Measurements from ENCODE around the gene RTN4RL1.
"Not testable (repeated sequence)": the region's sequence is repeated elsewhere in the genome, so short reads cannot be mapped to it uniquely, and the experiment has no call there.

RTN4RL1 gene

DNA sequence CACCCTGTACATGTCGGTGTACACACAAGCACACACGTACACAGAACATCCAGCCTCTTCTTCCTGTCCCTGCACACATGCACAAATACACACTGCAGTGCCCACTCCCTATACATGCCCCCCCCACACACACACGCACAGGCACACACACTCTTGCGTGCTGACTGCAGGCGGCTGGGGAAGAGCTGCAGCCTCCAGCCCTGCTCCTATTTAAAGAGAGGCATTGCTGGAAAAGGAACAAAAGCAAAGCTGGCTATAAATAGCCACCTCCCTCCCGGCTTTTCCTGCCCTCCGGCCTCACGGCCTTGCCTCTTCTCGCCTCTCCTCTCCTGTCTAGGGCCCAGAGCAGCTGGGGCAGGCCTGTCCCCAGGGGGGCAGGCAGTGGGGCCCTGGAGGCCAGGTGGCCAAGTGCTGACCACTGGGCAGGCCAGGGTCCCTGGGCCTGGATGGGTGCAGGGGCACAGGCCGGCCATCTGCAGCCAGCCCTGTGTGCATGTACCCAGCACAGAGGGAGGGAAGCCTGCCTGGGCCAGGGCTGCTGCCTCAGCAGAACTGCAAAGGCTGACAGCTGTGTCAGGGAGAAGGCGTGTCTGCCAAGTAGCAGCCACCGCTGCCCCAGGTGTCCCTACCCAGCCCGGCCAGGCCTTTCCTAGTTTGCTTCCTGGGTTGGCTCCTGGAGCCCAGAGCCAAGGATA, 25.4 kb downstream of the RTN4RL1 start:
- no peak for DNase-seq

DNA sequence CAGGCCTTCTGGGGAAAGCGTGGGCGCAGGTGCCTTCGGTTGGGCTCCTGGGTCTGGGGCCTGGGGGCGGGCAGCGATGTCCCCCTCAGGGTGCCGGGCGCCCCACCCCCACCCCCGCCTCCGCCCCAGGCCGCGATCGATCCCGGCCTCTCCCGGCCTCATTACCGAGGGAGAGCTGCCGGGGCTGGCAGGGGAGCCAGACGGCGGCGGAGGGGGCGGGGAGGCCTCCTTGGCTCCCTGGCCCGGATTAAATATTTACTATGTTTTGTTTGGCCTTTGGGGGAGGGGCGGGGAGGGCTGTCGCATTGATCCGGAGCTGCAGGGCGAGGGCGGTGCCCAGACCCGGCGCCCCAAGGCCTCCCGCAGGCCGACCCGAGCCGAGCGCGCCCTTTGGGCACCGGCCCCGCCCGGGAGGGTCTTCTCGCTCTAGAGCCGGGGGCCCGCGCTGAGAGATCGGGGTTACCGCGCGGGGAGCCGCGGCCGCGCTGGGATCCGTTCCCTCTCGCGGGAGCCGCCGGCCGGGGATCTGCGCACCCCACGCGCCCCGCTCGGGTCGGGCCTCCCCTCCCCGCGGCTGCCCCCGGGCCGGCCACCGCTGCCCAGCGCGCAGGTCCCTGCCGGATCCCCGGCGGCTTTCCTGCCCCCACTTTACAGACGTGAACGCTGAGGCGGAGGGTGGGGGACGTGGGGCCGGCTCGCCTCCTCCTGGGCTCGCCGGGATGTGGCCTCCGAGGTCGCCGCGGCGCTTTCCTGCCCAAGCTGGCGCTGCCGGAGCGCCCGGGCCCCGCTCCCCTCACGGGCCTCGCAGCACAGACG, 27.0 kb downstream of the RTN4RL1 start:
- no peak for DNase-seq

DNA sequence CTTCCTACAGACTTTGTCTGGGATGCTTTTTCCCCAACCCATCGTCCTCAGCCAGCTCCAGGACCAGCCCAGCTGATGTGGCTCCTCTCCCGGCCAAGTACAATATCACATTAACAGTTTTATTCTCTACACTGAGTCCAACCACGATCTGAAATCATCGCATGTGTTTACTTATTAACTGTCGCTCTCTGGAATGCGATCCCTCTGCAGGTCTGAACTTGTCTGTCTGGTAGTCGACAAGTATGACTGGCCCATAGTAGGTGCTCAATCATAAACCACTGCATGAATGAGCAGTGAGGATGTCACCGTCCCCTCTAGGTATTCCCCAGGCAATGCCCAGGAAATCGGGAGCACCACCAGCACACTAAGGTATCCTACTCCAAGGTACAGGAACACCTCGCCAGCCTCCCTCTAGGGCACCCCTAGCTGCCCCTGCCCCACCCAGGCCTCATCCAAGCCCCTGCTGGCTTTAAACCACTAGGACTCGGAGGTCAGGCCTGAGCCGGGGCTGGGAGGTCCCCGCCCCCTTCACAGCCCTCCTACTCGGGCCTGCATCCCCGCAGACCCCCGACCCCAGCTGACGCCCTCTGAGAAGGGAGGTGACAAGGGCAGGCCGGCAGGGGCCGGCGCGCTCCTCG, 27.7 kb downstream of the RTN4RL1 start:
- DNase-seq: no peak

DNA sequence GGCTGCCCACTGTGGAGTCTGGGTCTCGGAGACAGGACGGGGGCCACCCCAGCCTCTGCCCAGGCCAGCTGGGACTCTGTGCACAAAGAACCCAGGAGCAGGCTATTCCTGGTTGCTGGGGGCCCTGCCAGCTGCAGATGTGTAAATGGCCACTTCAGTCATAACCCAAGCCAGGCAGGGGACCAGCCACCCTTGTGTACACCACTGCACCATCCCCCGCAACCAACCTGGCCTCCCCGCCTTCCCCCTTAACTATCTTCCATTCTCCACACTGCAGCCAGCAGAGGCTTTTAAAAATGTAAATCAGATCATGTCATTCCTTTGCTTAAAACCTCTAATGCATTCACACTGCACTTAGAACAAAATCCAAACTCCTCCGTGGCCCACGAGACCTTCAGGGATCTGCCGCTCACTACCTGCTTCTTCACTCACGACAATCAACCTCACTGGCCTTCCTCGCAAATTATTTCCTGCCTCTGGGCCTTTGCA, 28.3 kb downstream of the RTN4RL1 start:
- no peak for DNase-seq

DNA sequence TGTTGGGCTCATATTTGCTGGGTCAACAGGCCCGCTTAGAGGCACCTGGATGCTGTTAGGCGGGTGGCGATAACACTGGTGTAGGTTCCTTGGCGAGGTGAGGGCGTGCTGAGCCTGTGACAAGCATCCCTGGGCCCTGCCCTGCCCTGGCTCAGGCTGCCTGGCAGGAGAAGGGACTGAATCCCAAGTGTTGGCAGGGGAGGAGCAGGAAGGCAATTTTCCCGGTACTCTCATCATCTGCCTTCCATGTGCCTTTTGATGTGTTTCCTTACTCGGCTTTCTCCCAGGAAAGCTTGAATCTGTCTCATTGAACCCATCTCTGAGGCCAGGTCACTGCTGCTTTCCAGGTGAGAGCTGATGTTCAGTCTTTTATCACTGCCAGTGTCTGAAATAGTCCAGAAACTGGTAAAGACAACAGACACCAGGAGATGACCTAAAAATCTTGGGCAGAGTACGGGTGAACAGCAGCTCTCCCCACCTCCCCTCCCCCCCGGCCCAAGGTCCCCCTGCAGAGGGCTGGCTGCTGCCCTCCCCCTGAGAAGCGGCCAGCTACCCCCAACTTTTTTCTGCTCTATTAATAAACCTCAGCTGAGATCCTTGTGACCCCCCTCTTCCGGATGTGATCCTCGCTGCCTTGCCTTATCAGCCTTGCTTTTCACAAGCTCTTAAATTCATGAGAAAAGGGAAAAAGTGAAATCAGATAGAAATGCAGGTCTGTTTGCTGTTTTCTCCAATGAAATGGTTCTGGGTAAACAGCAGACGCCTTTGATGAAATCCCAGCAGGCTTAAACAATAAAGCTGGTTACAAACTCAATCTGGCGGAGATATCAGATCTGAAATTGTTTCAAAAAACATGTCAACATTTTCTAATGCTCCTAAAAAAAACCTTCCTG, 29.0 kb downstream of the RTN4RL1 start:
- no peak for DNase-seq

DNA sequence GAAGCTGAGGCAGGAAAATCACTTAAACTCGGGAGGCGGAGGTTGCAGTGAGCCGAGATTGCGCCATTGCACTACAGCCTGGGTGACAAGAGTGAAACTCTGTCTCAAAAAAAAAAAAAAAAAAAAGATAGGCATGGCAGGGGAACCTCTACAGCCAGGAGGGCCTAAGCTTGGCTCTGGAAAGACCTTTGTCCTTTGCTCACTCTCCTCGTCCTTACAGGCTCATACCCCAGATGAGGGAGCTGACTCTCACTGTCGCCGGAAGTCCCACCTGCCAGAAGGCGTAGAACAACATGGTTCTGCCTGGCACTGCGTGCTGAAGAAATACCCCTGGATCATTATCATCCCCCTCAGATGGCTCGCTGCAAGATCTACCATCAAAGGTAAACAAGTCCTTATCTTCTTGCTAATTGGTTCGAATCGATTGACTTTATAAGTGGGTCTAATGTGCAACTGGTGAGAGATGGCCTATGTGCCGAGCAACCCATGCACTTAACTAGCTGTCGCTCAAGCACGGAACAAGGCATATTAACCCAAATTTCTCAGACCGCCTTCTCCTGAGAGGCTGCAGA, 29.7 kb downstream of the RTN4RL1 start:
- DNase-seq: no peak

DNA sequence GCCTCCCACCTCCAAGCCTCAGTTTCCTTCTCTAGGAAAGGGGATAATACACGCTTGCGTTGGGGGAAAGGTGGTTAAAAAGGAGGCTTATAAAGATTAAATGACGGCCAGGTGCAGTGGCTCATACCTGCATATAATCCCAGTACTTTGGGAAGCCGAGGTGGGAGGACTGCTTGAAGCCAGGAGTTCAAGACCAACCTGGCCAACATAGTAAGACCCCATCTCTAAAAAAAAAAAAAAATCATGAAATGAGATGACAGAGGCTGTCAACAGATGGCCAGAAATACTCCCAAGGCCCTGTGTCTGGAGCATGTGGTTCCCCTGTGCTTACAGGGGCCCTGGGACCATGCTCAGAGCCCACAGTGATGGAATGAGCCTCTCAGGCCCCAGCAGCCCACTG, 30.4 kb downstream of the RTN4RL1 start:
- DNase-seq: no peak

DNA sequence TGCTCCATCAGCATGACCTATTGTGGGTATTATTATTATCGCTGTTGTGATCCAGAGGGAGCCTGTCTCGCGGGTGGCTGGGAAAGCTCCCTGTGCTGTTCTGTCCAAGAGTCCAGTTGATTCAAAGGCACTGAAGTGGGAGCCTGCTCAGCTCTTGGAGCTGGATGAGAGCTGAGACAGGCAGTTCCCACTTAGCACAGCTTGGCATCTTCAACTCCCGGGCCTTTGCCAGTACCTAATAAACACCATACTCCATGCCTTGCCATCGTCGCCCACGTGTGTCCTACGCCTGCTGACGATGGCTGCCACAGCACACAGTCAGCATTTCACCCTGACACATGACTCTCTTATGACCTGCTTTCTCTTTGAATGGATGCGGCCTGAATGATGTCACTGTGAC, 32.6 kb downstream of the RTN4RL1 start:
- DNase-seq: no peak

DNA sequence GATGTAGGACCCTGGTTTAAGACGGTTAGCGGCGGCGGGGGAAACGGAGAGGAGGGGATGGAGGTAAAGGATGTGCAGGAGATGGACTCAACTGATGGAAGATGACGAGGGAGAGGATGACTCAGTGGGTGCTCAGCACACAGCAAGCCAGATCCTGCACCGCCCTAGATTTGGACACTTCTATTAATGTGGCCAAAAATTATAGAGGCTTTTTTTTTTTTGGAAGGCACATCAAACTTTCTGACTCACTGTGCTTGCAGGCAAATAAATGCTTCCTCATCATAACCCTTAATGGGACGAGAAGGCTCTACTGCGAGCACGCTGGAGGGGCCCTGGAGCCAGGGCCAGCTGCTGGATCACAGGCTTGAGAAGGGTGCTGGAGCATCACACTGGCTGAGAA, 36.0 kb downstream of the RTN4RL1 start:
- no peak for DNase-seq

DNA sequence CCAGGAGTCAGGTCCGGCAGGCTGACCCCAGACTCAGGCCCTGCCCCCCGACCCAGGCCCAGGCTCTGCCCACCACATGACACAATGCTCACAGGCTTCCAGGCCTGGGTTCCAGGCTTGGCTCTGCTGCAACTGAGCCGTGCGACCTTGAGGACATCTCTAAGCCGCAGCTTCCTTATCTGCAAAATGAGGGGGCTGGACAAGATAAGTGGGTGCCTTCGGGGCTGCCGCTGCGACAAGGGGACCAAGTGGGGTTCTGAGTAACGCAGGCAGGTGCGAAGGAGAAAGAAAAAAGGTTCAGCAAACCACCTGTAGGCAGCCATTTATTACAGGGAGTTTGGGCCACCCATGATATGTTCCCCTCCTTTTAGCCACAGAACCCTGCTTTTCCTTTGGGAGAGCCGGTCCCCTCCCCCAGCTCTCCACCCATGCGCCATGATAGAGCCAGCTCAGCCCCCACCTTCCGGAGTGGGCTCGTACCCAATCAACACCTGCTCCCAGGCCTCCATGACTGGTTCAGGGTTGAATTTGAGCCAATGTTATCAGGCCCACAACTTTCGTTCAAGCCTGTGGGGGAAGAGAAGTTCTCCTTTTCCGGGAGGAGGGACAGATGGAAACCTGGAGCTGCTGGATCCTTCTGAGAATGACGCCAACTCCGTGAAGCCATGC, 38.2 kb downstream of the RTN4RL1 start:
- DNase-seq: no peak

DNA sequence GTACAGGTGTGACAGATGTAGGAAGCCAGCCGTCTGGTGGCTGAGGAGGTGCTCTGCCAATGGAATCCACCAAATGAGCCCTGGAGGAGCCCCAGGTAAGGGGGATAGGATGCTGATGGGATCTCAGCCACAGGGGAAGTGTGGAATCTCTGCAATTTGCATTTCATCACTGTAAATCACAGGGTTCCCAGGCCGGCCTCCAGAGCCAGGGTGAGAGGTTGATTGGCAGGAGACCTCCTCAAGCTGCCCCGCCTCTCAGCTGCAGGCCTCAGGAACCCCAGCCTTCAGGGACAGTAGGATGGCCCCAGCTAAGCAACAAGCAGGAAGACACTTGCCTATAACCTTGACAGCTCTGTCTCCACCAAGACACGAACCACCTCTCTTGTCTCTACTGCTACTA, 39.4 kb downstream of the RTN4RL1 start:
- DNase-seq: no peak

DNA sequence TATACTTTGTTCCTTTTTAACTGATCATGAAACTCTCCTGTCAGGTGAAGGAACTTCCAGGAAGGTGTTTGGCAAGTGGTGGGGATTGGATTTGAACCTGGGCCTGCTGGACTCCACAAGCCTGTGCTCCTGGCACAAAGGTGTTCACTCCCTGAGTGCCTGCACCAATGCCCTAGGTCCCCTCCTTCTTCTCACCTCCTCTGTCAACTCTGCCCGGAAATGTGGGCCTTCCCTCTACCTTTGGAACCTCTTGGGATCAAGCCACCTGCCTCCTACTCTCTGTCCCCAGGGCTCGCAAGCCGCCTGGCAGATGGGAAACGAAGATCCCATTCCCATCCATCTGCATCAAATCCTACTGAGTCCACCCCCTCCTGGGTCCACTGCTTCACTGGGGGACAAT, 40.0 kb downstream of the RTN4RL1 start:
- no peak for DNase-seq

DNA sequence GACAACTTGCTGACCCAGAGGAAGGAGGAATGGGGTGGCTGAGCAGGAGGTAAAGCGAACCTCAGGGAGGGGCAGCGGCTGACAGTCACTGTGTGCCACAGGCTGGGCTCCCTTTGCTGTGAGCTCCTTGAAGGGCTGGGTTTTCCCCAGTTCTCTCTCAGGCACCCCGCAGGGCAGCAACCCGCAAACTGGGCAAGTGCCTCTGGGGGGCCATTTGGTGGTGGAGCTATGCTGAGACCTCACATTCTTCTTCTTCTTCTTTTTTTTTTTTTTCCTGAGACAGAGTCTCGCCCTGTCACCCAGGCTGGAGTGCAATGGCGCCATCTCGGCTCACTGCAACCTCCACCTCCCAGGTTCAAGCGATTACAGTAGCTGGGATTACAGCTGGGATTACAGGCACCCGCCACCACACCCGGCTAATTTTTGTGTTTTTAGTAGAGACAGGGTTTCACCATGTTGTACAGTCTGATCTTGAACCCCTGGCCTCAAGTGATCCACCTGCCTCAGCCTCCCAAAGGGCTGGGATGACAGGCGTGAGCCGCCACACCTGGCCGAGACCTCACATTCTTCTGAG, 42.3 kb downstream of the RTN4RL1 start:
- DNase-seq: not testable (repeated sequence)

DNA sequence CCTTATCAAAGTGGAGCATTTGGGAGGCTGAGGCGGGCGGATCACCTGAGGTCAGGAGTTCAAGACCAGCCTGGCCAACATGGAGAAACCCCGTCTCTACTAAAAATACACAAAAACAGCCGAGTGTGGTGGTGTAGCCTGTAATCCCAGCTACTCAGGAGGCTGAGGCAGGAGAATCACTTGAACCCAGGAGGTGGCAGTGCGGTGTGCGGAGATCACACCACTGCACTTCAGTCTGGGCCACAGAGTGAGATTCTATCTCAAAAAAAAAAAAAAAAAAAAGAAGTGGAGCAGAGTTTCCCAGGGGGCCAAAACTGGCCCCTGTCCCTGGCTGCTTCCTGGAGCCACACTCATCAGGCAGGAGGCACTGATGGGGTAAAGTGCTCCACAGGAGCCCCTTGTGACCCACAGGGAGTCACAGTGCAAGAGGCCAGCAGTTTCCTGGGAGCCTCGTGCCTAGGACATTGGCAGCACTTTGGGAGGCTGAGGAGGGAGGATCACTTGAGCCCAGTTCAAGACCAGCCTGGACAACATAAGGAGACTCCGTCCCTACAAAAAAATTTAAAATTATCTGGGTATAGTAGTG, 44.4 kb downstream of the RTN4RL1 start:
- DNase-seq: no peak

DNA sequence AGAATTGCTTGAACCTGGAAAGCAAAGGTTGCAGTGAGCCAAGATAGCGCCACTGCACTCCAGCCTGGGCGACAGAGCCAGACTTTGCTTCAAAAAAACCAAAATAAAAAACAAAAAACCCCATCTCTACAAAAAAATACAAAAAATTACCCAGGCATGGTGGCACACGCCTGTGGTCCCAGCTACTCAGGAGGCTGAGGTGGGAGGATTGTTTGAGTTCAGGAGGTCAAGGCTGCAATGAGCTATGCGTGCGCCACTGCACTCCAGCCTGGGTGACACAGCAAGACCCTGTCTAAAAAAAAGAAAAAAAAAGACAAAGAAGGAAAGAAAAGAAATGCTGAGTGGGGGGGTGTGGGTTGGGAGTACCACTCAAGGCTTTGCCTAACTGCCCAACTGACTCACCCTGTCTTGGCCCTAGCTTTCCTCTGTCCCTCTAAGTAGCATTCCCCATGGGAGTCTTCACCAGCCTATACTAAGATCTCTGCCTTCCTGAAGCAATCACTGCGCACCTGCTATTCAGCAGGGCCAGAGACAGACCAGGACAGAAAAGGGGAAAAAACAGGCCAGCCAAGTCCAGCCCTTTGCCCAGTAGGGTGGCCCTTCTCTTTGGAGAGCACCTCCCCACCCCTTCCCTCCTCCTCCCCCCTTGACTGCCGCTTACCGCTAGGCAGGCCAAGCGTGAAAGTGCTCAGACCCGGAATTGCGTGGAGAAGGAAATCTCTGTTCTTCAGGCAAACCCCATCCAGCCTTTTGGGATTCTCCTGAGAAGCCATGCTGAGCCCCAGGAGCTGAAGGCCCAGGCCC, 45.8 kb downstream of the RTN4RL1 start:
- no peak for DNase-seq

DNA sequence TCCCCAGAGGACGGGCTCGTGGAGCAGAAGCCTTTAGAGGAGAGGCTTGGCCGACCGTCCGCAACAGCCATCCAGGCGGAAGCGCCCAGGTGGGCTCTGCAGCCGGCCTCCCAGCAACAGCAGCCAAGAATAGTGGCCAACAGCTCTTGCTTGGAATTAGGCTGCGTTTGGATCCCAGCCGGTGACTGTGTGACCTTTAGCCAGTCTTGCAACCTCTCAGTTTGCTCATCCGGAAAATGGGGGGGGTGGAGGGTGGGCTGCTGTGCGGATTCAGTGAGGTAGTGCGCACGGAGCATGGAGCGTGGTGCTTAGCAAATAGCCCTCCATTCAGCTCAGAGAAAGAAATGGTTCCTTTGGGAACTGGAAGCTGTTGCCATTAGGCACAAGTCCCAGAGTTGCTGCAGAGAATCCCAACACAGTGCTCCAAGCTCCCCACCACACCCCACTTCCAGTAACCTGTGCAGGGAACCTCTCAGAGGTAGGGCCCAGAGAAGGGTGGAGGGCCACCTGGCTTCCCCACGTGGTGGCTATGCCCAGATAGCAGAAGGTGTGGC, 46.7 kb downstream of the RTN4RL1 start:
- no peak for DNase-seq

DNA sequence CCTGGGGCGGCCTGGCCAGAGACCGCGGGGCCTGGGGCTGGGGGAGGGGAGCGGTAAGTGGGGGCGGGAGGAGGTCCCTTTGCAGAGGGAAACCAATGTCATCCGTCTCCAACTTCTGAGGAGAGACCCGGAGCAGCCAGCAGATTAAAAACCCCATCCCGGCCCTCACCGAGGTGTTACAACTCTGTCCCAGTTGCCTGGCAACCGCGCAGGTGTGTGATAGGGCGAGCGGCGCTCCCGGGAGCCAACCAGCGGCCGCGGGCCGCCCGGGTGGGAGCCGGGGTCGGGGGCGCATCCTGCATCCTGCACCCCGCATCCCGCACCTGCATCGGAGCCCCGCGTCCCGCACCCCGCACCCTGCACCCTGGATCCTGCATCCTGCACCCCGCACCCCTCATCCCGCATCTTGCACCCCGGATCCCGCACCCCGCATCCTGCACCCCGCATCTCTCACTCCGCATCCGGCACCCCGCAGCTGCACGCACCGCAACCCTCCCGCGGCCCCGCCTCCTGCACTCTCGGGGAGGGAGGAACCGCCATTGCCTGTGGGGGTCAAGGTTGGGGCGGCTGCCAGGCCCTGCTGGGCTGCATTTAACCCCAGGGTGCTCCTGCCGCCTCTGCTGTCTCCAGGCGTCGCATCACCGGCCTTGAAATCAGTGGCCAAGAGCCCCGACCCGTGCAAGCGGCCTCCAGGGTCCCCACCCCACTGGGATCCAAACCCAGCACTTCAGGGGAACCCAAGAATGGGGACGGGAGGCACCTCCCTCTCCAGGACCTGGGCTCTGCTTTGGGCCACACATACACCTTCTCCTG, 47.3 kb downstream of the RTN4RL1 start:
- no peak for DNase-seq

DNA sequence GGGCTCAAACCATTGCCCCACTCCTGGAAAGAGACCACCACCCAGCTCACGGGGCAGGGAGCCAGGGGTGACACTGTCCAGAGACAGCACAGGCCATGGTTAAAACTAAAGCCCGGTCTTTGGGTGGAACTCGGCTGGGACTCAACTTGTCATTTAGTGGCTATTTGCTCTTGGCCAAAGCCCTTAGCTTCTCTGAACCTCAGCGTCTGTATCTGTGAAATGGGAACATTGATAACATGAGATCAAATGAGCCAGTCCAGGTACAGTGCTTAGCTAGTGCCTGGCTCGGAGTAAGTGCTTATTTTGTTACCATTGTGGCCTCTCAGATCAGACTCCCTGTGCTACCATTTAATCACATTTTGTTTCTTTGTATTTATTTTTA, 48.5 kb downstream of the RTN4RL1 start:
- no peak for DNase-seq
